GM12878 (cell line): ENCODE data around the gene DACH1. TPM values are rescaled to one million over a fixed set of nuclear protein-coding genes. Genes with fewer than 3 reads are reported as not detected.

Experiments used
- ATAC-seq: fragments of 200-7000 bp; cut with Tn5 transposase; 3 replicates; pipeline ENCODE4 v1.9.1; 2020; ENCODE audit warnings: mild to moderate bottlenecking, moderate library complexity
- BruUV-seq: library from RNA; stranded (reverse); fragments of 400-500 nt; replicated peaks from 2 replicates; lab custom pipeline; 2021; lab: Mats Ljungman, UMichigan
- CTCF ChIA-PET: fragments of 300-600 bp; sonication (Branson Sonifier 250); formaldehyde crosslinking; extraction: SDS; loops from one replicate; lab custom pipeline; 2021; ENCODE audit warnings: inconsistent platforms; lab: Yijun Ruan, JAX
- POLR2A ChIA-PET: fragments of 350-600 bp; formaldehyde crosslinking; extraction: SDS; loops from one replicate; lab custom pipeline; 2021; ENCODE audit warnings: inconsistent platforms; lab: Charles Lee
- RAD21 ChIA-PET: fragments of 300-600 bp; sonication (Branson Sonifier 250); formaldehyde crosslinking; loops from one replicate; lab custom pipeline; 2023; ENCODE audit warnings: antibody characterized with exemption; ENCODE audit not compliant: unreplicated experiment; lab: Charles Lee
- SMC1A ChIA-PET: fragments of 300-600 bp; sonication (Branson Sonifier 250); formaldehyde crosslinking; loops from one replicate; lab custom pipeline; 2023; ENCODE audit not compliant: unreplicated experiment, uncharacterized antibody; lab: Charles Lee
- DNase-seq: peaks from one replicate; pipeline ENCODE4 v3.0.0-alpha.2; 2011; ENCODE audit warnings: low read depth, low spot score
- FAIRE-seq: peaks from 3 replicates; lab custom pipeline; 2011; peaks lifted over from hg19 to GRCh38; lab: Jason Lieb, UNC
- H2AFZ ChIP-seq: 2 replicates; pipeline ENCODE4 v1.6.0; 2011; ENCODE audit warnings: low read depth, low read length, control low read depth; ENCODE audit not compliant: control insufficient read depth
- H3K27ac ChIP-seq: 2 replicates; pipeline ENCODE4 v1.5.1; 2011; ENCODE audit warnings: control low read depth; ENCODE audit not compliant: control insufficient read depth, insufficient read depth
- H3K27me3 ChIP-seq, 2 experiments: replicated peaks in 1 of 2; 2 replicates each; pipeline versions ENCODE4 v1.6.0 to v1.6.1; 2011; ENCODE audit warnings: low read length in 1 of 2; ENCODE audit not compliant: control insufficient read depth in 2 of 2, insufficient read depth in 2 of 2
- H3K36me3 ChIP-seq, 2 experiments: 2 replicates each; pipeline ENCODE4 v1.5.1; 2011; ENCODE audit warnings: low read length in 1 of 2; ENCODE audit not compliant: control insufficient read depth in 2 of 2, insufficient read depth in 2 of 2
- H3K4me1 ChIP-seq: 2 replicates; pipeline ENCODE4 v1.6.1; 2011; ENCODE audit warnings: mild to moderate bottlenecking, low read length, moderate library complexity, mixed read lengths; ENCODE audit not compliant: control insufficient read depth, insufficient read depth
- H3K4me2 ChIP-seq: 2 replicates; pipeline ENCODE4 v1.6.0; 2011; ENCODE audit warnings: control low read depth; ENCODE audit not compliant: control insufficient read depth, insufficient read depth
- H3K4me3 ChIP-seq: fragments of 200-600 bp; sonication (generic); 2 replicates; pipeline ENCODE4 v1.5.1; 2016
- H3K79me2 ChIP-seq: 2 replicates; pipeline ENCODE4 v1.6.0; 2011; ENCODE audit warnings: low read length; ENCODE audit not compliant: control insufficient read depth, insufficient read depth
- H3K9ac ChIP-seq: 2 replicates; pipeline ENCODE4 v1.8.0; 2011; ENCODE audit warnings: low read length, control low read depth, mixed read lengths; ENCODE audit not compliant: control insufficient read depth, insufficient read depth
- H3K9me3 ChIP-seq: replicated peaks from 3 replicates; pipeline ENCODE4 v1.5.1; 2011; ENCODE audit warnings: mild to moderate bottlenecking, low read length; ENCODE audit not compliant: control insufficient read depth, insufficient read depth
- H4K20me1 ChIP-seq: 2 replicates; pipeline ENCODE4 v1.6.0; 2011; ENCODE audit not compliant: control insufficient read depth, insufficient read depth
- BCL11A ChIP-seq: IDR thresholded peaks from 2 replicates; pipeline ENCODE4 v1.6.1; 2011; ENCODE audit warnings: low read depth, low read length
- CEBPZ ChIP-seq: fragments of 150-350 bp; IDR thresholded peaks from 2 replicates; pipeline ENCODE4 v1.6.1; 2016; ENCODE audit warnings: low read depth, low read length
- CHD4 ChIP-seq: fragments of 200-600 bp; sonication (generic); IDR thresholded peaks from 2 replicates; pipeline ENCODE4 v1.6.1; 2016; ENCODE audit warnings: mild to moderate bottlenecking
- E2F4 ChIP-seq: IDR thresholded peaks from 2 replicates; pipeline ENCODE4 v1.6.1; 2012; ENCODE audit warnings: low read depth, low read length, improper control_type of control experiment
- FOXM1 ChIP-seq: IDR thresholded peaks from 2 replicates; pipeline ENCODE4 v1.6.1; 2012; ENCODE audit warnings: low read depth, mild to moderate bottlenecking, inconsistent platforms, low read length, moderate library complexity
- NR2C1 ChIP-seq: fragments of 450-650 bp; IDR thresholded peaks from 2 replicates; pipeline ENCODE4 v1.6.1; 2017; ENCODE audit warnings: antibody characterized with exemption, mild to moderate bottlenecking, moderate library complexity
- SMC3 ChIP-seq: IDR thresholded peaks from 2 replicates; pipeline ENCODE4 v1.6.1; 2011; ENCODE audit warnings: low read length, improper control_type of control experiment, borderline replicate concordance
- WGBS: methylation state at CpG from one replicate; pipeline ENCODE4 v1.1.6; 2016; ENCODE audit warnings: low lambda C conversion rate; ENCODE audit not compliant: insufficient replicate concordance, insufficient coverage; ENCODE audit errors: missing lambda C conversion rate; 5-methylcytosine and 5-hydroxymethylcytosine counted together
- in situ Hi-C: fragments of 300-500 bp; cut with MboI; formaldehyde crosslinking; loops from 9 replicates; pipeline ENCODE4 v1.14.3; 2018; ENCODE audit warnings: mixed read lengths
- intact Hi-C: fragments of 100-400 bp; cut with micrococcal nuclease; formaldehyde crosslinking; loops from one replicate; pipeline ENCODE4 v1.14.2; 2022; ENCODE audit not compliant: unreplicated experiment
- polyA plus RNA-seq, 11 experiments: library from polyadenylated mRNA; depleted of rRNA in 4 of 11; unstranded in 6 of 11; stranded (reverse) in 5 of 11; fragments of >200 nt; fragmentation: Nextera tagmentation in 4 of 11; fragmentation: Illumina TruSeq in 1 of 11; extraction: Ambion mirVana in 4 of 11; extraction: Trizol in 1 of 11; gene quantifications; 1 replicate in 1 of 11; 2 replicates in 10 of 11; pipeline versions ENCODE4 v1.2.1 to v1.2.3, GENCODE V29; 2011 to 2016; ENCODE audit warnings: inconsistent platforms in 2 of 11, missing spikeins in 2 of 11, low read depth in 1 of 11
- total RNA-seq, 4 experiments: library from RNA; depleted of rRNA in 3 of 4; stranded (reverse); fragments of >200 nt in 3 of 4; fragmentation: Illumina TruSeq in 1 of 4; extraction: Trizol in 1 of 4; gene quantifications; 2 replicates each; pipeline versions ENCODE4 v1.2.1 to v1.2.3, GENCODE V29; 2013 to 2021

DACH1 gene
- total and polyA plus RNA-seq, 10 of the 15 experiments (the other 5 are each of a cell fraction or from before 2014, with no cell fraction given) = 0.05 TPM; not detected in 9

- CTCF ChIA-PET = interaction anchor here (0.5 to 1.0 kb wide), 2 partner anchors 16 to 342 kb away, joined by 3 read pairs; no protein-coding TSS in a partner anchor
- H3K9me3 ChIP-seq = no peaks in the 10 kb centered on the region
- SMC1A ChIA-PET = no interaction called here
- no peaks in the 10 kb centered on the region for H4K20me1 ChIP-seq
- H3K27me3 ChIP-seq = no peaks in the 10 kb centered on the region
- RAD21 ChIA-PET = no interaction called here
- H3K36me3 ChIP-seq = no peaks in the 10 kb centered on the region
- FAIRE-seq (no peak), ATAC-seq (no peak), DNase-seq (no peak)
- H3K4me1 ChIP-seq = no peaks in the 10 kb centered on the region
- WGBS = 35% methylated on average over 2 of the region's 2 CpGs
- no TSS peak for BruUV-seq
- H3K4me2 ChIP-seq = no peak overlapping the region
- no peak overlapping the region for H3K27ac ChIP-seq
- H3K79me2 ChIP-seq = no peaks in the 10 kb centered on the region
- no peak overlapping the region for H2AFZ ChIP-seq
- TF ChIP-seq CHD4 (no peak), NR2C1 (no peak), BCL11A (no peak), SMC3 (no peak), CEBPZ (no peak), FOXM1 (no peak), E2F4 (no peak)
- POLR2A ChIA-PET = no interaction called here
- intact Hi-C loops = no loop called here
- H3K4me3 ChIP-seq = no peak overlapping the region
- in situ Hi-C loops = no loop called here
- no peak overlapping the region for H3K9ac ChIP-seq
Observed at GRCh38 chr13:71634602-71635443, 232.2 kb downstream of the DACH1 start.
